IPS-18c (cell line): Measurements from ENCODE around the gene ITPKB.

Experiments used
- H3K4me3 ChIP-seq: 2 replicates; pipeline ENCODE4 v1.7.0; 2013; ENCODE audit warnings: low read depth, mild to moderate bottlenecking, low read length, moderate library complexity; ENCODE audit not compliant: insufficient read depth
- H3K9me3 ChIP-seq: one replicate; pipeline ENCODE4 v1.6.1; 2013; ENCODE audit warnings: mild to moderate bottlenecking, low read length, moderate library complexity; ENCODE audit not compliant: control insufficient read depth, insufficient read depth

Gene ITPKB

GRCh38 chr1:226681652-226682493, 57.2 kb downstream of the ITPKB start:
- H3K4me3 ChIP-seq: no peak overlapping the region

DNA sequence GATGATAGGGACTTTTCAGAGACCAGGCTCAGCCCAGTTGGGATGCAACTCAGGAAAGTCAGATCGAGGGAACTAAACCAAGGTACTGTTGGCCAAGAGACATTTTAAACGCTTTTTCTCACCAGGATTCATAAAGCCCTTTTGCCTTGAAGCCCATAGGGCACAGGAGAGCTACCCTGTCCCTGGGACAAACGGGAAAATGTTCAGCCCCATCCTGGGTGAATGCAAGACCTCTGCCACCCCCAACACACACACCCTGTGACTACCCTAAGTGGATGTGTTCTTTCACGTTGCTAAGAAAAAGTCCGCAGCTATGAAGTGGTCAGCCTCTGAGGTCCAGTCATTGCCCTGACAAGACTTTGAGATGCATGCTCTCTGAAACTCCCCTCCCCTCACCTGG, 58.4 kb downstream of the ITPKB start:
- Histone ChIP-seq H3K9me3 (no peaks in the 10 kb centered on the region), H3K4me3 (peak overlapping the region; percentile 30; the same call in 1 of the 2 replicates)

More at GRCh38 chr1:226681652-226682493, 57.2 kb downstream of the ITPKB start:
- H3K9me3 ChIP-seq: no peaks in the 10 kb centered on the region

GRCh38 chr1:226679853-226680516, 59.1 kb downstream of the ITPKB start:
- H3K9me3 ChIP-seq: no peaks in the 10 kb centered on the region
- peak overlapping the region; percentile 36; the same call in 1 of the 2 replicates for H3K4me3 ChIP-seq

- no peak overlapping the region for H3K4me3 ChIP-seq
- H3K9me3 ChIP-seq: no peaks in the 10 kb centered on the region
These were observed 59.8 kb downstream of the ITPKB start for GRCh38 chr1:226679262-226679661.

DNA sequence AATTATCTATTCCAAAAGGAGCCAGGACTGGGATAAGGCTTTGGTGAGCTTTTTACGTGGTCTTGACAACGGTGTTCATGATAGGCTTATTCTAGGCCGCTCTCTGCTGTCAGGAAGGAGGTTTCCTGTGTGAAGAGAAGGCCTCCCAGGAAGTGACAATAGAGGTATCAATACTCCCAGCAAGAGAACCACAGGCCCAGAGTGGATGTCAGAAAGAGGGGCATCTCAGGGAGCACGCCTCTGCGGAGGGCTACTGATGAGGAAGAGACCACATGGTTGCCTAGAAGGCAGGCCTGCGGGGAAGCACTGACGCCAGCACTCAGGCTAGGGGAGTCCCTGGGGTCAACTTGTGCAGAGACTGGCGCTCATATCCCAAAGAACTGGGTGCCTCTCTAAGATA, 60.4 kb downstream of the ITPKB start:
- no peak overlapping the region for H3K4me3 ChIP-seq

GRCh38 chr1:226678251-226678650, 60.8 kb downstream of the ITPKB start:
- Histone ChIP-seq H3K9me3 (no peaks in the 10 kb centered on the region), H3K4me3 (no peak overlapping the region)

More for the DNA sequence above, 60.4 kb downstream of the ITPKB start:
- no peaks in the 10 kb centered on the region for H3K9me3 ChIP-seq

DNA sequence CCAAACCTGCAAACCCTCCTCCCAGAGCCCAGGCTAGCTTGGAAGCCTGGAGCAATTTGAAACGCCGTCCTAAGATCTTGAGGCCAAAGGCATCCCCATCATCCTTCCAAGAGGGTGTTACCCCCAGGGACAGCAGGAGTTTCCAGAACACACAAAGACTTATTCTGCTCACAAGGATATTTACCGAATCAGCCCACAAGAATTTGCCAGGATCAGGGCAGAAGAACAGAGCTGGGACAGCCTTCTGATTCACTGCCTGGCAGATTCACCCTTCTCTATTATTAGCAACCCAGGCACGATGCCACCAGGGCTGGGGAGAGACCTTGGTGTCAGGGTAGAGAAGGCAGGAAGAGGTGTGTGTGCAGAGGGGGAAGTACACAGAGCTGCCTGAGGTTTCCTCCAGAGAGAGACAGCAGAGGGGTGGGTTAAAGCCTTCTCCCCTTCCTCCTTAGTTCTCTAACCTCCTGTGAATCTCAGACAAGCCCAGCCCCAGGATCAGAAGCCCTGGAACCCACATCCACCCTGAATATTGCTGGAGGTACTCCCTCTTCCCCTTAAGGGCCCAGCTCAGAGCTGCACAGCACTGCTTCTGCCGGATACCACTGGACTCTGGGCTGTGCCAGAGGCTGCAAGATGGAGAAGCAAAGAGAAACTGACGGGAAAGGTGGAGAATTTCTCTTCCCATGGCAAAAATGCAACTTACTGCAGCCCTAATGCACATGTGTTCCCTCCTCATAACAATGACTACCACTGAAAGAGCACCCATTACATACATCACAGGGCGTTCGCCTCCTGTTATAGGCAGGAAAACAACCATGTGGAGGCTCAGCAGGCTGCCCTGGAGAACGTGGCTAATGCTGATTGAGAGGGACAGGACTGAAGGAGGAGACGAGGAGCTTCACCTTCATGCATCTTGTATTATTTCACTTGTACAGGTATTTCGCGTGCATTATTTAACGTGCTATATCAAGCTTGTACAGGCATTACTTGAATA, 61.8 kb downstream of the ITPKB start:
- Histone ChIP-seq H3K9me3 (no peaks in the 10 kb centered on the region), H3K4me3 (no peak overlapping the region)

DNA sequence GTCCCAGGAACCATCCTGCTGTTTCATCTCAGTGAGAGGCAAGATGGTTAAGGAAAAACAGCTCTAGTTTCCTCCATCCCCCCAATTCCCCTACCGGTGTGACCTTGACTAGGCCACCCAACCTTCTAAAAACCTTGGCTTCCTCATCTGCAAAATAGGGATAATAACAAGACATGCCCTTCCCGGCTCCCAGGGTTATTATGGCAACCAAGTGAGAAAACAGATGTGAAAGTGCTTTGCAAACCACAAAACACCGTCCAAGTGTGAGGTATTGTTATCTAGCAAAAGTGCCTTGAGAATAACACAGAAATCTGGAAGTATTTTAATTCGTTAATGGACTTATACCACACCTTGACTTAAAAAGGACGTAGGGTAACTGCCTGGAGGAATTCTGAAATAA, 62.7 kb downstream of the ITPKB start:
- no peaks in the 10 kb centered on the region for H3K9me3 ChIP-seq
- no peak overlapping the region for H3K4me3 ChIP-seq

- Histone ChIP-seq H3K4me3 (no peak overlapping the region), H3K9me3 (no peaks in the 10 kb centered on the region)
These were observed 63.2 kb downstream of the ITPKB start for GRCh38 chr1:226675715-226676357.

GRCh38 chr1:226674892-226675714, 64.0 kb downstream of the ITPKB start:
- no peaks in the 10 kb centered on the region for H3K9me3 ChIP-seq
- H3K4me3 ChIP-seq: no peak overlapping the region

- H3K4me3 ChIP-seq: no peak overlapping the region
- no peaks in the 10 kb centered on the region for H3K9me3 ChIP-seq
These were observed 66.7 kb downstream of the ITPKB start for GRCh38 chr1:226672339-226672762.

- no peaks in the 10 kb centered on the region for H3K9me3 ChIP-seq
- no peak overlapping the region for H3K4me3 ChIP-seq
These were observed 67.8 kb downstream of the ITPKB start for GRCh38 chr1:226671277-226671676.

DNA sequence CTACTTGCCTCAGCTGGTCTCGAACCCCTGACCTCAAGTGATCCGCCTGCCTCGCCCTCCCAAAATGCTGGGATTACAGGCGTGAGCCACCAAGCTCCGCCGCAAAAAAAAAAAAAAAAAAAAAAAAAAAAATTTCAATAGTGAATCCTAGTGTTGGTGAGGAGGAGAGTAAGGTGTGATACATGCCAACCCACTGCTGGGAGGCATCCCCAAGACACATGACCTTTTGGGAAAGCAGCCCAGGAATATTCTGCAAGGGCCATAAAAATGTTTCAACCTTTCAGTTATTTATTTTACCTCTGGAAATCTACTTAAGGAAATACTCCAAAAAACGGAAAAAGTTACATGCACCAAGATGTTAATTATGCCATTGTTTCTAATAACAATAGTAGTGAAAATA, 69.0 kb downstream of the ITPKB start:
- H3K4me3 ChIP-seq: no peak overlapping the region
- no peaks in the 10 kb centered on the region for H3K9me3 ChIP-seq

DNA sequence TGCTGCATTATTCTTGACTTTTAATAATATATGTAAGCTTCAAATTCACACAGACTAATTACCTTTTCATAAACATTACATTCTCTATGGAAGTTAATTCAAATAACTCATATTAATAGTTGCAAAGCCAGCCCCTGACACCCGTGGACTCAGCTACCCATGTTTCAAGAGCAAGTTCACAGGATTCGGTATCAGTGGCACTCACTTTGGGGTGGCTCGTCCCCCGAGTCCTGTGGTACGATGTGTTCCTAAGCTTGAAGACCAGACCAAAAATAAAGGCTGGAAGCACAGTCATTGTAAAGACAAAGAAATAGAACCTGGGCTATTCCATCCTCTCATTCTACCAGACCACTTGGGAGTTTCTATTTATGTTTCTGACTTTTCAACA, 70.9 kb downstream of the ITPKB start:
- Histone ChIP-seq H3K9me3 (no peaks in the 10 kb centered on the region), H3K4me3 (no peak overlapping the region)

DNA sequence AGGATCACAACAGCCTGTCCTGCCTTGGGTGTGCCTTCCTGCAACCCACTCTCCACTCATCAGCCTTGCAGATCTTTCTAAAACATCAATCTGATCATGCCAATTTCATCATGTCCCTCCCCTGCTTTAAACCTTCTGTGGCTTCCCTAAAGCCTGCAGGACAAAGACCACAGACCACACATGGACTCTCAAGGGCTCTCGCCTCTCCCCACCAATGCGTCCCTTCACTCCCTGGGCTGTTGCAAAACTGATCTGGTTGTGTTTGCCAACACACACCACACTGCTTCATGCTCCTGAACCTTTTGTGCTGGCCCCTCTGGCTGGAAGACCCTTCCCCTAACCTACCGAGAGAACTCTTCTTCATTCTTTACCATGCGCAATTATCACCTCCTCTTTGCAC, 72.4 kb downstream of the ITPKB start:
- no peak overlapping the region for H3K4me3 ChIP-seq
- H3K9me3 ChIP-seq: no peaks in the 10 kb centered on the region

DNA sequence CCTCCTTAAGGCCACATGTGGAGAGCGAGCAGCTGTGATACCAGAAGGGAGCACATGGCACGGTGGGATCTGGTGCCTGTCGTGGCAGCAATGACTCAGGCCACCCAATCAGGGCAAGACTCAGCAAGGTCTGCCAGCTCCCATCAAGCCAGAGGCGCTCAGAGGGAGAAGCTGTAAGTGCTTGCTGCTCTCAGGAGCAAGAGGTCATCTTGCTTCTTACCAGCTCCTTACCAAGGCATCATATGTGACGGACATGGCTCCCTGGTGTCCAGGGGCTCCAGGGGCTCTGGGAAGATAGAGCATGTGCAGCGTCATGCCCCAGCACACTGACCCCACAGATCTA, 72.9 kb downstream of the ITPKB start:
- no peak overlapping the region for H3K4me3 ChIP-seq
- no peaks in the 10 kb centered on the region for H3K9me3 ChIP-seq
